Breast epithelium (tissue), 4 donors: ENCODE results near the gene ZW10. TPM values are rescaled to one million over a fixed set of nuclear protein-coding genes. Genes with fewer than 3 reads are reported as not detected.

Experiments
- DNase-seq, 2 donors: peaks; one replicate each; pipeline ENCODE4 v3.0.0-alpha.2; 2019; ENCODE audit warnings: low spot score in 2 of 2
- H3K27ac ChIP-seq, 2 donors: fragments of 200-600 bp; sonication (generic) in 1 of 2; one replicate each; pipeline ENCODE4 v1.5.1; 2016 to 2019; ENCODE audit warnings: mild to moderate bottlenecking in 1 of 2
- H3K27me3 ChIP-seq, 2 donors: fragments of 200-600 bp; sonication (generic) in 1 of 2; one replicate each; pipeline versions ENCODE4 v1.5.1 to v1.6.0; 2017 to 2019; ENCODE audit warnings: control low read depth in 1 of 2, mild to moderate bottlenecking in 1 of 2
- H3K36me3 ChIP-seq: fragments of 200-600 bp; one replicate; pipeline ENCODE4 v1.5.1; 2019
- H3K4me1 ChIP-seq, 2 donors: fragments of 200-600 bp; sonication (generic); one replicate each; pipeline ENCODE4 v1.5.1; 2016 to 2019; ENCODE audit warnings: control low read depth in 1 of 2
- H3K4me3 ChIP-seq, 3 donors: fragments of 200-600 bp; sonication (generic); 1 replicate in 2 of 3; 2 replicates in 1 of 3; pipeline ENCODE4 v1.5.1; 2016 to 2019; ENCODE audit warnings: mild to moderate bottlenecking in 3 of 3, moderate library complexity in 2 of 3
- H3K9me3 ChIP-seq, 2 donors: fragments of 200-600 bp; sonication (generic) in 1 of 2; one replicate each; pipeline ENCODE4 v1.5.1; 2016 to 2019; ENCODE audit warnings: control low read depth in 1 of 2
- CTCF ChIP-seq, 3 donors: fragments of 450-650 bp; IDR thresholded peaks; one replicate each; pipeline ENCODE4 v1.5.1; 2016 to 2017; ENCODE audit warnings: antibody characterized with exemption in 3 of 3, mild to moderate bottlenecking in 3 of 3, moderate library complexity in 3 of 3
- POLR2A ChIP-seq: fragments of 450-650 bp; IDR thresholded peaks from one replicate; pipeline ENCODE4 v1.6.1; 2016; ENCODE audit warnings: antibody characterized with exemption, mild to moderate bottlenecking, moderate library complexity
- POLR2AphosphoS5 ChIP-seq, 3 donors: sonication (generic); formaldehyde crosslinking; IDR thresholded peaks; one replicate each; pipeline ENCODE4 v1.6.1; 2017; ENCODE audit warnings: antibody characterized with exemption in 3 of 3
- intact Hi-C: fragments of 100-400 bp; cut with DNase I; formaldehyde crosslinking; loops from one replicate; pipeline ENCODE4 v1.15.1; 2023; ENCODE audit warnings: low total_unique reads
- total RNA-seq, 3 donors: library from RNA; depleted of rRNA; stranded (reverse); fragments of >200 nt; gene quantifications; one replicate each; pipeline ENCODE4 v1.1.0, GENCODE V29; 2016

ZW10 gene
- total RNA-seq, 3 donors from 2014 or later = 11.5 to 20.8 (median 18.7) TPM

GRCh38 chr11:113690619-113691569 is 82.6 kb downstream of the ZW10 start:
- peak in 1 of 2 donors; percentile 59 for DNase-seq
- Histone ChIP-seq H3K4me1 (no peaks in the 10 kb centered on the region), H3K9me3 (no peaks in the 10 kb centered on the region), H3K36me3 (no peaks in the 10 kb centered on the region), H3K27me3 (no peaks in the 10 kb centered on the region), H3K4me3 (no peak overlapping the region), H3K27ac (peak overlapping the region in 1 of 2 donors; percentile 46)
- intact Hi-C loops = no loop called here
- TF ChIP-seq POLR2A (no peak), POLR2AphosphoS5 (IDR thresholded peaks at IDR 0.05) (no peak)

- no peaks in the 10 kb centered on the region for H3K36me3 ChIP-seq
- no peak overlapping the region for H3K4me3 ChIP-seq
- TF ChIP-seq POLR2AphosphoS5 (IDR thresholded peaks at IDR 0.05) = no peak
- no peak for TF ChIP-seq CTCF (IDR thresholded peaks at IDR 0.05)
- TF ChIP-seq POLR2A = no peak
- intact Hi-C loops = no loop called here
- no peaks in the 10 kb centered on the region for H3K27me3 ChIP-seq
- H3K27ac ChIP-seq = no peak overlapping the region
- H3K4me1 ChIP-seq = no peaks in the 10 kb centered on the region
- H3K9me3 ChIP-seq = no peaks in the 10 kb centered on the region
- no peak for DNase-seq
These were observed 83.5 kb downstream of the ZW10 start for GRCh38 chr11:113689768-113690618.

GRCh38 chr11:113685654-113686359 is 87.7 kb downstream of the ZW10 start:
- Histone ChIP-seq H3K9me3 (no peaks in the 10 kb centered on the region), H3K4me3 (no peak overlapping the region), H3K36me3 (no peaks in the 10 kb centered on the region), H3K27ac (no peak overlapping the region), H3K27me3 (no peaks in the 10 kb centered on the region), H3K4me1 (no peaks in the 10 kb centered on the region)
- TF ChIP-seq POLR2A = no peak
- TF ChIP-seq CTCF (IDR thresholded peaks at IDR 0.05) = no peak
- no peak for TF ChIP-seq POLR2AphosphoS5 (IDR thresholded peaks at IDR 0.05)
- no peak for DNase-seq
- intact Hi-C loops = no loop called here

GRCh38 chr11:113684496-113684895 is 89.0 kb downstream of the ZW10 start:
- no peak overlapping the region for H3K27ac ChIP-seq
- H3K4me1 ChIP-seq = no peaks in the 10 kb centered on the region
- no peak for DNase-seq
- H3K27me3 ChIP-seq = no peaks in the 10 kb centered on the region
- no peak overlapping the region for H3K4me3 ChIP-seq
- intact Hi-C loops = no loop called here
- H3K36me3 ChIP-seq = no peaks in the 10 kb centered on the region
- no peaks in the 10 kb centered on the region for H3K9me3 ChIP-seq
- TF ChIP-seq POLR2AphosphoS5 (IDR thresholded peaks at IDR 0.05) (no peak), POLR2A (no peak), CTCF (IDR thresholded peaks at IDR 0.05) (no peak)

GRCh38 chr11:113683481-113684046 is 89.9 kb downstream of the ZW10 start:
- intact Hi-C loops = no loop called here
- Histone ChIP-seq H3K9me3 (no peaks in the 10 kb centered on the region), H3K4me3 (no peak overlapping the region), H3K27ac (peak overlapping the region in 1 of 2 donors; percentile 57), H3K4me1 (no peaks in the 10 kb centered on the region), H3K27me3 (no peaks in the 10 kb centered on the region), H3K36me3 (no peaks in the 10 kb centered on the region)
- TF ChIP-seq CTCF (IDR thresholded peaks at IDR 0.05) = no peak
- no peak for TF ChIP-seq POLR2AphosphoS5 (IDR thresholded peaks at IDR 0.05)
- TF ChIP-seq POLR2A = no peak
- DNase-seq = no peak
